Stomach (tissue), 9 donors: ENCODE results near the gene NUDT2. TPM values are rescaled to one million over a fixed set of nuclear protein-coding genes. Genes with fewer than 3 reads are reported as not detected.
A peak's percentile ranks its signal among the peaks of the same experiment; 100 is the strongest.

ENCODE experiments used
- DNase-seq, 2 donors: peaks; one replicate each; pipeline versions ENCODE4 v3.0.0 to v3.0.0-alpha.2; 2013 to 2019
- H3K27ac ChIP-seq, 5 donors: fragments of 200-600 bp in 4 of 5; sonication (generic) in 4 of 5; one replicate each; pipeline ENCODE4 v1.5.1; 2013 to 2019; ENCODE audit warnings: mild to moderate bottlenecking in 1 of 5, moderate library complexity in 1 of 5
- H3K27me3 ChIP-seq, 3 donors: fragments of 200-600 bp; sonication (generic); one replicate each; pipeline ENCODE4 v1.5.1; 2017 to 2019; ENCODE audit warnings: mixed run types in 1 of 3
- H3K36me3 ChIP-seq, 4 donors: fragments of 200-600 bp; sonication (generic); 1 replicate in 3 of 4; 2 replicates in 1 of 4; pipeline ENCODE4 v1.5.1; 2016 to 2019
- H3K4me1 ChIP-seq, 4 donors: fragments of 200-600 bp; sonication (generic); one replicate each; pipeline ENCODE4 v1.5.1; 2016 to 2019
- H3K4me3 ChIP-seq, 4 donors: fragments of 200-600 bp; sonication (generic) in 3 of 4; one replicate each; pipeline ENCODE4 v1.5.1; 2016 to 2019; ENCODE audit warnings: mild to moderate bottlenecking in 1 of 4
- H3K9me3 ChIP-seq, 4 donors: fragments of 200-600 bp; sonication (generic); one replicate each; pipeline ENCODE4 v1.5.1; 2016 to 2019
- EP300 ChIP-seq: sonication (generic); formaldehyde crosslinking; IDR thresholded peaks from one replicate; pipeline ENCODE4 v1.6.1; 2017; ENCODE audit warnings: antibody characterized with exemption
- POLR2A ChIP-seq, 4 donors: fragments of 450-650 bp; IDR thresholded peaks; one replicate each; pipeline ENCODE4 v1.6.1; 2016; ENCODE audit warnings: antibody characterized with exemption in 4 of 4, control low read depth in 2 of 4, mild to moderate bottlenecking in 1 of 4, moderate library complexity in 1 of 4
- POLR2AphosphoS5 ChIP-seq, 3 donors: sonication (generic); formaldehyde crosslinking; IDR thresholded peaks; one replicate each; pipeline ENCODE4 v1.6.1; 2016; ENCODE audit warnings: antibody characterized with exemption in 3 of 3
- WGBS, 5 donors: extraction: QIAGEN DNeasy Blood & Tissue Kit in 3 of 5; methylation state at CpG; one replicate each; pipeline versions ENCODE4 v1.1.5 to v1.1.7; 2013 to 2018; 5-methylcytosine and 5-hydroxymethylcytosine counted together
- intact Hi-C: fragments of 100-400 bp; cut with DNase I; formaldehyde crosslinking; loops from one replicate; pipeline ENCODE4 v1.15.1; 2023; ENCODE audit warnings: low total_unique reads
- polyA plus RNA-seq, 3 donors: library from polyadenylated mRNA; stranded (reverse); fragments of 200-250 nt; gene quantifications; one replicate each; pipeline ENCODE4 v1.2.3, GENCODE V29; 2013
- total RNA-seq, 5 donors: library from RNA; depleted of rRNA; stranded (reverse); fragments of >200 nt; gene quantifications; one replicate each; pipeline versions ENCODE4 v1.1.0 to v1.2.3, GENCODE V29; 2014 to 2016
- TF ChIP-seq, protein P1 (sequence below), 7 experiments: fragments of 450-650 bp in 4 of 7; fragments of 200-600 bp in 3 of 7; sonication (generic) in 3 of 7; IDR thresholded peaks; one replicate each; pipeline ENCODE4 v1.5.1; 2016 to 2019; ENCODE audit warnings: antibody characterized with exemption in 7 of 7, control low read depth in 2 of 7, mild to moderate bottlenecking in 1 of 7
- donor health status: healthy with polysubstance abuse.
- donor health status: Bipolar disorder and iron deficiency.
- donor health status: healthy.

Gene NUDT2
- total and polyA plus RNA-seq, 8 donors = 0.87 to 73.2 (median 23.1) TPM

DNA sequence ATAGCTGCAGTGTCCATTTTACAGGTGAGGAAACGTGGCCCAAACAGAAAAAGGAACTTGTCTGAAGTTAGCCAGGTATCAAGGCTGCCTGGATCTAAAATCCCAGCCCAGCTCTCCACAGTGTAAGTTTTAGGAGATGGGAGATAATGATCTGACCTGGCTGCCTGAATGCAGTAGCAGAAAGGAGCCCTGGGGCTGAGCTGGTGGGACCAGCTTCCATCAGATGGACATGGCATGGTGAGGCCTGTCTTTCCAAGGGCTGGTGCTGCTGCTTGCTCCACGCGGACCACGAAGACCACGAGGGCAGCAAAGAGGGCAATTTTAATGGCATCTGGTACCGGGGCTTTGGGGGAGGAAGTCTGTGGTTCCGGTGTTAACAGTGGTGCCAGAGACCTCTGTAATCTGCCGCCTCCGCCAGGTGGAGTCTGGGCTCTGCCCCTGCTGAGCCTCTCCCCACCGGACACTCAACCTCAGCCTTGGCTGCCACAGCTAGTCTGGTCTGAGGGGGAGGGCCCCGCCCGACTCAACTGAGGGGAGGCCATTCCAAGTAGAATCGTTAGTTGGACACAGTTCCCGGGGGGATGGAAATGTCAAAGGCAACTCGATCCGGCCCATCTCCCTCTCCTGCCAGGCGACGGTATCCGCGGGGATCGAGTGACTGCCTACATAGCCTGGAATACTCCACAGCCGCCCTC, 46.7 kb downstream of the NUDT2 start:
- Histone ChIP-seq H3K27ac (peak overlapping the region; percentile 85 to 93 (median 90)), H3K36me3 (peaks cover 13 to 21% (median 16%) of the 10 kb centered on the region in 4 donors), H3K9me3 (no peaks in the 10 kb centered on the region), H3K4me3 (peak overlapping the region; percentile 73 to 83 (median 80)), H3K27me3 (peaks cover 0 to 11% (median 0%) of the 10 kb centered on the region in 3 donors), H3K4me1 (peaks cover 42 to 75% (median 58%) of the 10 kb centered on the region in 4 donors)
- WGBS, 5 donors = 3 to 56% (median 6%) methylated on average over 1 to 22 of the region's 22 CpGs
- TF ChIP-seq EP300 = no peak
- no peak for TF ChIP-seq POLR2A (IDR thresholded peaks at IDR 0.05)
- TF ChIP-seq POLR2AphosphoS5 (IDR thresholded peaks at IDR 0.05) = peak in 1 of 3 donors; percentile 12
- TF ChIP-seq, protein P1, sequence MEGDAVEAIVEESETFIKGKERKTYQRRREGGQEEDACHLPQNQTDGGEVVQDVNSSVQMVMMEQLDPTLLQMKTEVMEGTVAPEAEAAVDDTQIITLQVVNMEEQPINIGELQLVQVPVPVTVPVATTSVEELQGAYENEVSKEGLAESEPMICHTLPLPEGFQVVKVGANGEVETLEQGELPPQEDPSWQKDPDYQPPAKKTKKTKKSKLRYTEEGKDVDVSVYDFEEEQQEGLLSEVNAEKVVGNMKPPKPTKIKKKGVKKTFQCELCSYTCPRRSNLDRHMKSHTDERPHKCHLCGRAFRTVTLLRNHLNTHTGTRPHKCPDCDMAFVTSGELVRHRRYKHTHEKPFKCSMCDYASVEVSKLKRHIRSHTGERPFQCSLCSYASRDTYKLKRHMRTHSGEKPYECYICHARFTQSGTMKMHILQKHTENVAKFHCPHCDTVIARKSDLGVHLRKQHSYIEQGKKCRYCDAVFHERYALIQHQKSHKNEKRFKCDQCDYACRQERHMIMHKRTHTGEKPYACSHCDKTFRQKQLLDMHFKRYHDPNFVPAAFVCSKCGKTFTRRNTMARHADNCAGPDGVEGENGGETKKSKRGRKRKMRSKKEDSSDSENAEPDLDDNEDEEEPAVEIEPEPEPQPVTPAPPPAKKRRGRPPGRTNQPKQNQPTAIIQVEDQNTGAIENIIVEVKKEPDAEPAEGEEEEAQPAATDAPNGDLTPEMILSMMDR (IDR thresholded peaks at IDR 0.05) = peak in 2 of 7 experiments; percentile 21 to 32
- intact Hi-C loops = loop anchor here (10.0 kb wide), 1 partner anchor 191 kb away; no protein-coding TSS in a partner anchor
- peak; percentile 68 to 76 for DNase-seq

DNA sequence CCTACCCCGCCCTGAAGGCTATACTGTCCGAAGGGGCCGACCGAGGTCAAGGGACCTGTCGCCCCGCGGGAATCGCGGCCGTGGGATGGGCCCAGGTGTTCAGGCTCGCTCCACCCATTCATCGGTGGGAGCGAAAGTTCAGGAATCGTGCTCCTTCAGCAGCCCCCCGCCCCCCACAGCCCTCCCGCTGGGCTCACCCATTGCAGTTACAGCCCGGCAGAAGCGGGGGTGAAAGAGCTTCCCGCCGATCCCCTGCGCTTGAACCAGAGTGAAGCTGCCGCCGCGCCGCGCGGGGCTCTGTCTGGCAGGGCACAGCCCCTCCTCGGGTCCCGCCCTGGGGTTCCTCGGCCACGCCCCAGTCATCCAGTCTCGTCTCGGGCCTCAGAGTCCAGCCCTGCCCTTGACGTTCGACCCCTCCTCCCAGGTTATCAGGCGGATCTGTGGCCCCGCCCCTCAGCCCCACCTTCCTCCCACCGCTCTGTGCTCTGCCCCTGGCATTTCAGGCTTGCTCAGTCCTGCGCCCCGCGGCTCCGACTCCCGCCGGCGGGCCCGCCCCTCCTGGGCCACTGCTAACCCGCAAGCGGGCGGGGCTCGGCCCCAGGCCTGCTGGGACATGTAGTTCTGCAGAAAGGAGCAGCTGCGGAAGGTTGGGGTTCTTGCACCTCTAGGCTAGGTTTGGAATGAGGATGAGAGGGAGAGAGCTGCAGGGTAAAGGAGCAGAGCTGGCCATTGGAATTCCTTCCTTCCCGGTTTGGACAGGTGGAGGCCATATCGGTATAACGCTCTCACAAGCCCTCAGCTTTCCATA, 47.4 kb downstream of the NUDT2 start, which contains the start of gene MYORG:
TSS of gene MYORG (minus strand) at position 303 of the 808 bp plus-strand sequence. CDS start 3,955 bp downstream, outside the sequence.
- H3K4me3 ChIP-seq = peak within 1 kb of the TSS; percentile 73 to 83 (median 80)
- H3K27me3 ChIP-seq = peaks cover 0 to 5% (median 0%) of the 10 kb centered on the region in 3 donors
- H3K27ac ChIP-seq = peak within 1 kb of the TSS; percentile 85 to 93 (median 90)
- WGBS, 5 donors = 0 to 2% (median 1%) methylated on average over 29 to 54 of the region's 54 CpGs
- no peaks in the 10 kb centered on the region for H3K9me3 ChIP-seq
- peaks cover 48 to 73% (median 63%) of the 10 kb centered on the region in 4 donors for H3K4me1 ChIP-seq
- intact Hi-C loops = loop anchor here (10.0 kb wide), 1 partner anchor 192 kb away; no protein-coding TSS in a partner anchor
- peaks cover 5 to 14% (median 9%) of the 10 kb centered on the region in 4 donors for H3K36me3 ChIP-seq
- peak; percentile 98 for DNase-seq
- TF ChIP-seq POLR2AphosphoS5 (IDR thresholded peaks at IDR 0.05) = peak; percentile 61 to 91 (median 84)
- peak in 2 of 4 donors; percentile 74 to 78 for TF ChIP-seq POLR2A (IDR thresholded peaks at IDR 0.05)
- TF ChIP-seq, protein P1 (IDR thresholded peaks at IDR 0.05) = no peak

DNA sequence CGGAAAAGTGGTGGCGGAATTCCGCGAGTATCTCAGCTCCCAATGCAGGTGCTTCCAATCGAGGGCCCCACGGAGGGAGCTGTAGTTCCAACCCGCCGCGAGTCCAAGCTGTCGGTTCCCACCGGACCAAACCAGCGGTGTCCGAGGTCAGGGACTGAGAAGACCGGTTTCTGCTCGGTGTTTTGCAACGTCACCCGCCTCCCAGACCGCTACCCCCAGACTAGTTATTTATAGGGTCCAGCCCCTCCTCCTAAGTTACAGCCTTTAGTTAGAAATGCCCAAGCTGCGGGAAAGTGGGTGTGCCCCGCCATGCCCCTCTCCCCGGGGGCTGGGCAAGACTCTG, 48.0 kb downstream of the NUDT2 start:
- peaks cover 0 to 8% (median 3%) of the 10 kb centered on the region in 4 donors for H3K36me3 ChIP-seq
- peak overlapping the region; percentile 73 to 83 (median 80) for H3K4me3 ChIP-seq
- intact Hi-C loops = loop anchor here (10.0 kb wide), 1 partner anchor 193 kb away; no protein-coding TSS in a partner anchor
- peaks cover 48 to 73% (median 63%) of the 10 kb centered on the region in 4 donors for H3K4me1 ChIP-seq
- H3K9me3 ChIP-seq = no peaks in the 10 kb centered on the region
- TF ChIP-seq POLR2AphosphoS5 (IDR thresholded peaks at IDR 0.05) (no peak), EP300 (no peak), POLR2A (IDR thresholded peaks at IDR 0.05) (no peak)
- TF ChIP-seq, protein P1 (IDR thresholded peaks at IDR 0.05) = no peak
- 3 to 9% (median 4%) methylated on average over 11 to 21 of the region's 21 CpGs for whole genome bisulfite sequencing, 5 donors
- H3K27ac ChIP-seq = peak overlapping the region; percentile 85 to 93 (median 90)
- H3K27me3 ChIP-seq = no peaks in the 10 kb centered on the region
- DNase-seq = peak in 1 of 2 donors; percentile 84
